OCI-LY3 (cell line): ENCODE results near the gene UPB1.

Experiments used
- EZH2phosphoT487 ChIP-seq: fragments of 200-600 bp; shearing (Covaris generic); IDR thresholded peaks from 2 replicates; pipeline ENCODE4 v1.6.1; 2018; ENCODE audit warnings: antibody characterized with exemption, mixed run types, low read depth
- TF ChIP-seq, protein P1 (sequence below): fragments of 200-600, 300-600 bp; sonication (generic); IDR thresholded peaks from 2 replicates; pipeline ENCODE4 v1.5.1; 2014; ENCODE audit warnings: antibody characterized with exemption, low read length, low read depth

DNA sequence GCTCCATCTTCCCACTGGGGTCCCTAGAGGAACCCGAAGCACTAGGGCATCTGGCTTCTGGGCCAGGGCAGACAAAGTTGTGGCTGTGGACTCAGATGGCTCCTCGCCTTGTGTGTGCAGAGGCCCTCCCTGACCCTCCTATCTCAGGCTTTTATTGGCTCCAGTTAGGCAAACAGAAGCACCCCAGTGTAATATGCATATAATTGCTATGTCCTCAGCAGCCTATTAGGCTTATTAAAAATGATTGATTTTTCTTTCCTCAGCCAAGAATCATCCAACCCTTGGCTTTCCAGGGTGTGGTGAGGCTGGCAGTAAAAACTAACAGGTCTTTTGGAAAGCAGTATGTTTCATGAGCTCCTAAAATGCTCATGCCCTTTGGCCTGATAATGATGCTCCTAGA is 22.3 kb downstream of the UPB1 start:
- TF ChIP-seq, protein P1, sequence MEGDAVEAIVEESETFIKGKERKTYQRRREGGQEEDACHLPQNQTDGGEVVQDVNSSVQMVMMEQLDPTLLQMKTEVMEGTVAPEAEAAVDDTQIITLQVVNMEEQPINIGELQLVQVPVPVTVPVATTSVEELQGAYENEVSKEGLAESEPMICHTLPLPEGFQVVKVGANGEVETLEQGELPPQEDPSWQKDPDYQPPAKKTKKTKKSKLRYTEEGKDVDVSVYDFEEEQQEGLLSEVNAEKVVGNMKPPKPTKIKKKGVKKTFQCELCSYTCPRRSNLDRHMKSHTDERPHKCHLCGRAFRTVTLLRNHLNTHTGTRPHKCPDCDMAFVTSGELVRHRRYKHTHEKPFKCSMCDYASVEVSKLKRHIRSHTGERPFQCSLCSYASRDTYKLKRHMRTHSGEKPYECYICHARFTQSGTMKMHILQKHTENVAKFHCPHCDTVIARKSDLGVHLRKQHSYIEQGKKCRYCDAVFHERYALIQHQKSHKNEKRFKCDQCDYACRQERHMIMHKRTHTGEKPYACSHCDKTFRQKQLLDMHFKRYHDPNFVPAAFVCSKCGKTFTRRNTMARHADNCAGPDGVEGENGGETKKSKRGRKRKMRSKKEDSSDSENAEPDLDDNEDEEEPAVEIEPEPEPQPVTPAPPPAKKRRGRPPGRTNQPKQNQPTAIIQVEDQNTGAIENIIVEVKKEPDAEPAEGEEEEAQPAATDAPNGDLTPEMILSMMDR = no peak
- no peak for TF ChIP-seq EZH2phosphoT487
